Activated naive CD4-positive, alpha-beta T cell treated with anti-CD3 and anti-CD28 coated beads, Interleukin-2, amount 50 U/mL, for 16 hours (primary cell): Measurements from ENCODE around the gene CLRN3.

Source experiments
- DNase-seq: peaks from one replicate; pipeline ENCODE4 v3.0.0-alpha.2; 2020

Gene CLRN3

DNA sequence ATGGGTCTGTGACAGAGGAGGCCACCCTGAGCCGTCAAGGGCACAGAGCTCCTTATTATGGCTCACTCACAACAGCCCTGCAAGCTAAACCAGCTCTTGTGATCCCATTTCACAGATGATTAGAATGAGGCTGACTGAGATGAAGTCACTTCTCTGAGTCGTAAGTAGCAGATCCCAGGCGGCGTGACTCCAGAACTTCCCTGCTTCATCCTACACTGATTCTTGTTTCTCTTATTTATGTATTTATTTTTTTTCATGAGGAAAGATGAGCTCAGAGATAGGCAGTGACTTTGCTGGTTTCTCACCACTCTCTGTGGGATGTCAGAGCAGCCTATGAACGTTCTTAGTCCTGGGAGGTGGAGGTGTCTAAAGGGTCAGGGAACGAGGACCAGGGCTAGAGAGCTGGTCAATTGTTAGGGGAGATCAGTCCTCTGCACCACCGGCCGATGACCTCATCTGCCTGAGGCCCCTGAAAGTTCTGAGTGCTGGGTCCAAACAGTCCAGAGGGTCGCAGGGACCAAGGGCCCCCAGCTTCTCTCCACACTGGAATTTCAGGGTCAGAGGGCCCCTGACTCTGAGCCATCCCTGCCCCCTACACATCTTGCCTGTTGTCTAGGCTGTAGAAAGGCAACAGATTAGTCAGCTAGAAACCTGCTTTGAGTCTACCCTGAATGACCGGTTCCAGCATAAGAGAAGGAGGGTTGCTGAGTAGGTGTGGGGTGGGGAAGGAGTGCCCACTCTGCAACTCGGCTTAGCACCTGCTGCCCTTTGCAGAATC is 17.9 kb downstream of the CLRN3 start:
- DNase-seq: no peak

DNA sequence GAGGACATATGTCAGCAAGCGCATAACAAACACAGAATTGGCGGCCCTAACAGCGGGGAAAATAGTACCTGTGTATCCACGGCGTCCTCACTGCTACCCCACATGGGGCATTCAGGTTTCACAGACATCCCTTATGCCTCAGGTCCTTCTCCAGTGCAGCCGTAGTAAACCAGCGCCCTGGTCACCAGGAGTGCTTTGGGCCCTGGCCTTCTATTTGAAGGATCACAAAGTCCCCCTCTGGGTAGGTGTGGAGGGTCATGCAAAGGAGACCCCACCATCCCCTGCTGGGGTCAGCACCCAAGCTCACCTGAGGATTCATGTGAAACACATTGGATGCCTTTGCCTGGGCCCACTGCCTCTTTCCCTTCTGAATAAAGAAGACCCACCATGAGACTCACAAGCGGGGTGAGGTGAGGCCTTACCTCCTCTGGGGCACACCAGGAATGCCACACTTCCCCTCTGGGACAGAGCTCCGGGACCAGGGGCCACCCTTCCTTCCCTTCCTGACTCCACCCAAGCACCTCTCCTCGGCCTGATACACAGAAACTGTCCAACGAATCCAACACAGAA is 18.8 kb downstream of the CLRN3 start:
- no peak for DNase-seq

DNA sequence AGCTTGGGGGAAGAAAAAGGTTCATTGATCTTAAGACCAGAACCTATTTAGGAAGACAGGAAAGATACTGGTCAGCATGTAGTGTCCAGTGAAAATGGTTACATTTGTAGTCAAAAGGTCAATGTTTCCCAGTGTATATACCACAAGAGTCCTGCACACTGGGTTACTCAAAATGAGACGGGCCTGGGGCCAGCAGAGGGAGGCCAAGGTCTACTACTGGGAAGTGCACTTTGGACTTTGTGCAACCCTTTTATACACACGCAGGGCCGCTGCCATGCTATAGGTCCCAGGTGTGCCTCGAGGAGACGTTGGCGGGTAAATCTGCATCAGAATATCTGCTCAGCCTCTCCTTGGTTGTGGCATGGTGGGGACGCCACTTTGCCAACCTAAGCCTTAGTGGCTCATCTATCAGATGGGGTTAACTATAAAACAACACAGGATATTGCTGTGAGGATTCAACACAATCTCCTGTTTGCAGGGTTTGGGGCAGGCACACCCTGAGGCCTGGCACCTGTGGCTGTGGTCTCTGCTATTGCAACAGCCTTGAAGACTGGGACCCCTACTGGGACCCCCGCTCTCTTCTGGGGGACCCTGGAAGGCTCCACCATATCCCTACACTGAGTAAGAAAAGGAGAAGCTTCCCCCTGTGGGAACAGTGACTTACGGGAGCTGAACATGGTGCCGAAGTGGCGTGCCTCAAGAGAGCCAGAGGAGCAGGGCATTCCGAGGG is 19.7 kb downstream of the CLRN3 start:
- no peak for DNase-seq

DNA sequence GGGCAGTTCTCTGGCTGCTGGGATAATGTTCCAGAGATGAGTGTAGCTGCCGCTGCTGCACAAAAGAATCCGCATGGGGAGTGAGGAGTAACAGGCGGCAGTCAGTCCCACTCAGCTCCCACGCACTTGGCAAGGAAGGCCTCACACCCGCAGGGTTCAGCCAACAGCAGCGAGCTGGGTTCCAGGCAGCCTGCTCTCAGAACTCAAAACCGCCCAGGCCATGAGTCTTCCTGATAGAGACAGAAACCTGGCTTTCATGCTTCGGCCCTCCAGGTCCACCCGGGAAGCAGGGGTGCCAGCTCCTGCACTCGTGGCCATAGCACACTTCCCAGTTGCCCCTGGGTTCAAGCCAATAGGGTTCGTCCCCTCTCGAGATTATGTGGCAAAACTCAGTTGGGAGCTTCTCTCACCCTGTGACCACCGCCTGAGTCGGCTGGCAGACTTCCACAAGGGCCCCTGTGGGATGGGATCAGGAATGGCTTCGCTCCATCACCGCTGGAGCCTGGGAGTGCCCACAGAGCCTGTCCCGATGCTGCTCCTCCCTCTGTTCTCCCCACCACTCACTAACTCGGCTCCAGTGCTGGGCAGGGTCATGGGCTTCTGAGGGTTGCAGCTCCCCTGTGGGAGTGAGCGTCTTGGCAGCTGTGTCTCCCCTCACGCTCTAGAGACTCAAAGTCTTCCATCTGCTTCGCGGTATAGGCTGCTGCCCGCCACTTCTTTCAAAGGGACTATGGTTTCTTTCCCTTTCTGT is 20.6 kb downstream of the CLRN3 start:
- DNase-seq: no peak

DNA sequence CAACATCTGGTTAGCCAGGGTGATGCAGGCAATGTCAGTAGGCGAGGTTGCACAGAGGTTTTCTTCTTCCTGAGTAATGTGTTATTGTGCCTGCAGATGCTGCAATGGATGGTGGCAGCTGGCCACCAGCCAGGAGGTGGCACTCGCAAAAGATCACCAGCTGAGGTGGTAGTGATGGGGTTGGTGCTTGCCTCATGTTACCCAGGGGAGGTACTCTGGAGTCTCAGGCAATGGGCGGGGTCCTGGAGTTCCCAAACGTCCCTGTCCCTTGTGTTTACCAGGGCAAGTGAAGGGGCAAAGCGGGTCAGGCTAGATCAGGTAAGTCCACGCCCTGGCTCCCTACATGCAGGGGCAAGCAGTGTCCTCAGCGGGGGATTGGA is 21.1 kb downstream of the CLRN3 start:
- DNase-seq: no peak

DNA sequence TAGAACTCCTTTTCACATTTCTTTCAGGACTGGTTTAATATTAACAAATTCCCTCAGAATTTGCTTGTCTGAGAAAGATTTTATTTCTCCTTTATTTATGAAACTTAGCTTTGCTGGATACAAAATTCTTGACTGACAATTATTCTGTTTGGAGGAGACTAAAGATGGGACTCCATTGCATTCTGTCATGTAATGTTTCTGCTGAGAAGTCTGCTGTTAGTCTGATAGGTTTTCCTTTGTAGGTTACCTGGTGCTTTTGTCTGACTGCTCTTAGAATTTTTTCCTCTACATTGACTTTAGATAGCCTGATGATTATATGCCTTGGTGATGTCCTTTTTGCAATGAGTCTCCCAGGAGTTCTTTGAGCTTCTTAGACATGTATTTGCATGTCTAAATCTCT is 23.4 kb downstream of the CLRN3 start:
- DNase-seq: no peak

DNA sequence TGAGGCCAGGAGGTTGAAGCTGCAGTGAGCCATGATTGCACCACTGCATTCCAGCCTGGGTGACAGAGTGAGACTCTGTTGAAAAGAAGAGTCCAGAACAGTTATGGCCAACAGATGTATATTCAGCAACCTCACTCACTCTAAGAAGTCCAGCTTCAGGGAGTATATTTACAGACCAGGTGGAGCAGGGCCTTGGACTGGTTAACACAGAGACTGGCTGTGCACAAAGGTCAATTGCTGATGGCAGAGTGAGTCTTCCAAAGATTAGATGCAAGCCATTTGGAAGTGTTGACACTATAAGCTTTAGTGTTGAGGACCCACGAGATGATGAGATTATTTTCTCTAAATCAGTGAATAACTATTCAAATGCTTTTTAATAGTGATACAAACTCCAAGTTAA is 24.9 kb downstream of the CLRN3 start:
- DNase-seq: no peak

DNA sequence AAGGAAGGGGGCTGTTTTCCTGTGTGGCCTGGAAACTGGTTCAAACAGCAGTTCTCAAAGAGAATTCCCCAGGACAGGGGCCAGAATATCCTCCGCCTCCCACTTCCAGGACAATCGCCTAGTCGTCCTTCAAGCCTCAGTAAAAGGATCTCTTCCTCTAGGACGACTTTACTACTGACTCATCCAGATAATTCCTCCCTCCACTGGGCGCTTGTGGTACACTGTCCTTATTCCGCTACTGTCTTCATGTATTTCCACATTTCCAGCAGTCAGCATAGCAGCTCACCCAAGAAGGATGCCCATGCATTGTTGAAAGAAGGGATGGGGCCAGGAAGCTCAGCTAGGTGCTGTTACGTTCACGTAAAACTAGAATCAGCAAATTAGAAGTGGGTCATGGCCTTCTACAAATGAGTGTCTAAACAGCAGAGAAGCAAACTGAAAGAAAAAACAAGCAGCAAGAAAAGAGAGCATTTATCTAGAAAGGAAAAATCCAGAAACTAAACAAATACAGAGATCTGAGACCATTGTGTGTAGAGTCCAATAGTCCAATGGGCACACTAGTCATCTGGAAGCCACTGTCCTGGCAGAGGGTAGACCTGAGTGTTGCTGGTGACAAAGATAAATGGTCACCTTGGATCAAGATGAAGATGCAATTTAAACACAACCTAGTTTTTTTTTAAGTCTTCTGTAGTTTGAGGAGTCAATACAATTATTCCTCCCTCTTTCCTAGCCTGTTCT is 26.3 kb downstream of the CLRN3 start:
- DNase-seq: no peak

DNA sequence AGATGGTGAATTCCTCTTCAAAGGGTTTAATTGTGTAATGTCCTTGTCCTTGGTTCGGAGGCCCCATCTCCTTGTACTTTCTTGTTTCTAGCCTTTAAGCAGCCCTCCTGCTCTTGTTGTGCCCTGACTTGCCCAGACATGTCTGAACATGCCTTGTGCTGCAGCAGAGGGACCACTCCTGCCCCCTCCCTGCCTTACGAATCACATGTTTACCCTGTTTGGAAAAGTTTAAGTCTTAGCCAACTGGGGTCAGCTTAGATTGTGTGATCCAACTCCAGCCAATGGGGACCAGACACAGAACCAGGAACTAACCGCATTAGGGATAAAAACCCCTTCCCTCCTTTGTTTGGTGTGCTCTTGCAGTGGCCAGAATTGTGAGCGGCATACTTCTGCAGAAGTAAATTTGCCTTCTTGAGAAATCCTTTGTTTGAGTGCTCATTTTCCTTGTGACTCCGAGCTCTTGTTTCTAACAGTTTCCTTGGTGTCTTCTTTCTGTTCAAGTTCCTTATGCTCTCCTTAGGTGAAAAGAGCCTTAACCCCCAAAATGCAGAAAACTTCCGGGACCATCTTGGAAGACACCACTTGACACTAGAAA is 29.4 kb downstream of the CLRN3 start:
- no peak for DNase-seq

DNA sequence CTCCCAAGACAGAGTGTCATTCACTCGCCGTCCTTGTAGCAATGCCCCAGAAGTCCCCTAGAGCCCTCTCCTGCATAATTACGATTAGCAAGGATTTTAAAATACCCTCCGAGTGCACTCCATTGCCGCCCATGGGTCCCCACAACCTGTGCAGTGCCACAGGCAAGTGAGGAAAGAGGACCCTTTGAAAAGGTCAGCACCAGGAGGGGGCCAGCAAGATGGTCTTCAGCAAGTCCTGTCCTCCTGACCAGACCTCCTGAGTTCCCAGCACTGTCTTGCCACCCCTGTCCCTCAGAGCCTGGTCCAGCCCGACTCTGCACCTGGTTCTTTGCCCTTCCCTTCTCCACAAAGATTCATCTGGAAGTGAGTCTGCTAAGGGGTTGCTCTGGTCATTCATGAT is 32.1 kb downstream of the CLRN3 start:
- no peak for DNase-seq

DNA sequence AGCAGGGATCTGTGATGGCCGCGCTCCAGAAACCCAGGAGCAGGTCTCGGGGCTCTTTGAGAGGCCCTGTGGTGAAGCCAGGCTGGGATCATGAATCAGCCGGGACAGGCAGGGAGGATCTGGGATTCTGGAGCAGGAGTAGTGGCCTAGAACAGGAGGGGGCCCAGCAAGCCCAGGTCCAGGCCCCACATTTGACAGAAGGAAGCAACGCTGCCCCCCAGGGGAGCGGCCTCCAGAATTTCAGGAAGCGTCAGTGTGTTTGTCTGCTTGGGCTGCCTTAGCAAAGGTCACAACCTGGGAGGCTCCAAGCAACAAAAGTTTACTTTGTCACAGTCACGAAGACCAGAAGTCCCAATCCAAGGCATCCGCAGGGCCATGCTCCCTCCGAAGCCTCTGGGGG is 36.8 kb downstream of the CLRN3 start:
- no peak for DNase-seq

DNA sequence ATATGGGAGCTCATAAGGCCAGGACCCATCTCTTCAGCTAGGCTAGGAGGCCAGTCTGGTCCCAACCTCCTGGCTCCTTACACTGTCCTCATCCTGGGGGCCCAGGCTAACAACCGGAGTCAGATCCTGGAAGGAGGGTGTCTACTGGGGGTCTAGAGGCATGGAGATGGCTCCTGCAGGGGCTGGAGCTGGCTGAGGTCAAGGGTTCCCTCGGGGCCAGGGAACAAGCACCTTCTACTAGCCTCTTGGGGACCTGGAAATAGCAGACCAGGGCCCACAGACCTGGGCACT is 37.2 kb downstream of the CLRN3 start:
- no peak for DNase-seq

DNA sequence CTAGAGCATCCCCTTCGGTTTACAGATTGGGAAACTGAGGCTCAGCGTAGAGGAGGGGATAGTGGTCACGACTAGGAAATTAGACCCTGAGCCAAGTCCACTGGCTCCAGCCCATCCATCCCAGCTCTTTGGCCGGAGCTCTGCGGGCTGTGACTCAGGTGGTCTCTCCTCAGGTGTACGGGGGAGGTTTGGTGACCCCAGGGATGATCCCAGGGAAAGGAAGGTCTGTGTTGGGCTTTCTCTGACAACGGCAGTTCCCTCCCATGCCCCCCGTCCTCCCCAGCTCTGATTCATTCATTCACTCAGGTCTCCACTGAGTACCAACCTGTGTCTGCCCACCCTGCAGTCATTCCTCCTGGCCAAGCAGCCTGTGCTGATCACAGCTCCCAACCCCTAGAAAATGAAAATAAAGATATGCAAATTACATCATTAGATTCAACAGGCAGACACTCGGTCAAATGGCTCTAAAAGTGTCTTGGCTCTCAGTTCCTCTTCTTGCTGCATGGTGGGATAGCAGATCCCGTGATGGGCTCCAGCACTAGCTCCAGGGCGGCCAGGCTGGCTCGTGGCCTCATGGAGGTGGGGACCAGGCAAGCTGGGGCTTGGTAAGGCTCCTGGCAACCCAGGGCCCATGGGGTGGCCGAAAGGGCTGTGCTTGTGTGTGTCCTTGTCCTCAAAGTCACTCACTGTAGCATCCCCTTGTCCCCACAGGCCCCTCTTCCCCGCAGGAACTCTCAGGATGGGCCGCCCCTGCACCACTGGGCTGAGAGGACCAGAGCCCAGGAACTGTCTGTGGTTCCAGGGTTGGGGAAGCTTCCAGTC is 37.8 kb downstream of the CLRN3 start:
- DNase-seq: no peak

DNA sequence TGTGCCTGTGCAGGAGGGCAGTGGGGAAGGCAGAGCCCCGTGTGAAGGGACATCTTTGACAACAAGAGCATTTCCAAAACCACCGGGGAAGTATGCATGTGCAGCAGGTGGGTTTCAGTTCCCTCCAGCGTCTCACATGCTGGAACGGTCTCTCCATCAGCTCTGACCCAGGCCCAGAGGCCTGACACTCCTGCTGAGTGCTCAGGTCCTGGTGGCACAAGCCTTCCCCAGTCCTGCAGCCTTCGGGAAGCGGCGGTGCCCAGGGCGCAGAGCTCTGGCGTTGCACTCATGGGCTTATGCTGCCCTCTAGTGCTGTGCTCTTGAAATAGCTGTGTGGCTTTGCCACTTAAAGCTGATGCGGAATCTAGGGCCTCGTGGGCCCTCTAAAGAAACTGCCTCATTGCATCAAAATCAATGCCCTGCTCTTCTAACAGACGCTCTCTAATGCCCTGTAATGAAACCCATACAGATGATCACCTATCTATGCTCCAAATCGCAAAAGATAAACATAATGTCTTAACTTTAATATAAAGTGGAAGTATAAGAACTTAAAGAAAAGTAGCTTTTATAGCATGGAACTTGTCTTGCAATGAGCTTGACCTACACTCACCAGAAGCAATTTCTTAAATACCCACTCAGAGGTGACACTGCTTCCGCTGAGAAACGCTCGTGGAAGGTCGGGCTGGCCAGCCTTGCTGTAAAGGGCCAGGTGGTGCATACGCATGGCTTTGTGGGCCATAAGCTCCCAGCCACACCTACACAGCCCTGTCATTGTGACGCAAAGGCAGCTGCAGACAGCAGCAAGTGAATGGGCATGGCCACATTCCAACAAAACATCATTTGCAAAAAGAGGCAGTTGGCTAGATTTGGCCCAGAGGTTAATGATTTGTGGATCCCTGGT is 38.6 kb downstream of the CLRN3 start:
- DNase-seq: peak; percentile 50

DNA sequence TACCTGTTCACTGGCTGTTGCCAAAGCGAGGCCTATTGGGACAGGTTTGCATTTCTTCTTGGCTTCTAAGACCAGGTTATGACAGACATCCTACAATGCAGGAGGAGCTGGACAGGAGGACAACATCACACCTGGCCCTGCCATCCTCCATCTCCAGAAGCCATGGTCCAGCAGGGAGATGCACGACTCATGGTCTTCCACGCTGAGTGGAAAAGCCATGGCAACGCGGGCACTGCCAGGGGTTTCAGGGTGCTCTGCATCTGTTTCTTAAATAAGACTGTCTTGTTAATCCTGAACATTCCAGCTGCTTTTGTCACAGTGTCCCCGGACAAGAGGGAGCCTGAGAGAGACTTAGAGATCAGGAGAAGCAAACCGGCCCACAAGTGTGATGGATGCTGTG is 40.3 kb downstream of the CLRN3 start:
- DNase-seq: no peak

DNA sequence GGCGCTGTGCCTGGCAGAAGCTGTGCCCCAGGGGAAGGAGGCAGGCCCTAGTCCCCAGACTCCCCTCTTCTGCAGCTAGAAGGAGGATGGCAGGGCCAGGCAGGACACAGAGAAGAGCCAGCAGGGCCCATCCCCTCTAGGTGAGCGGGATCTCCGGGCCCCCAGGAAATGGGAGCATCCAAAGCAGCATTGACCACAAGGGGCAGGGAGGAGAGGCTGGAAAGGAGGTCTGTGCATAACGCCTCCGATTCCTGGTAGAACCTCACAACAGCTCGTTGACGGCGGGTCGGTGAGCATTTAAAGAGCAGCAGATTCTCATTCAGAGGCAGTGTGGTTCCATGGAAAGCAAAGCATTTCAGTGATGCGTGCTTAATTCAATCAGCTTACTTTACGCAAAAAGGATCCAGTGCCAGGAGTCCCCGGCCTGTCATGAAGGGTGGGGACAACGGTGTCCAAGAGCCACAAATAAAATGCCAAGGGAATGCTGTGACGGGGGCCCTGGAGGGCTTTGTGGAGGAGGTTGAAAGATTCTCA is 41.0 kb downstream of the CLRN3 start:
- no peak for DNase-seq

DNA sequence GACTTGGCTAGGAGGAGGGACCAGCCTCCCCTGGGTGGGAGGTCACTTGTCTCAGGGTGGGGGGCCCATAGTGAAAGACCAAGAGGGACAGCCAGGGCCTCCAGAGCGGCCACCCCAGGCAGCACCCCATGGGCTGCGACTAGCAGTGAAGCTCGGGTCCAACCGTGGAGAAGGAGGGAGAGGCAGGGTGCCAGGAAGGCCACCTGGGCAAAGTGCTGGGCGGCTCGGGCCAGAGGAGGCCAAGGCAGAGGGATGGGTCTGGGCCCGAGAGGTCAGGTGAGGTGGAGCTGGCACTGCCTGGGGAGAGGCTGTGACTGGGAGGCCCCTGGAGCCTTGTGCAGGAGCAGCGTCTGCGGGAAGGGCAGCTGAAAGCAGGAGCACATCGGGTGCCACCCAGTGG is 41.8 kb downstream of the CLRN3 start:
- DNase-seq: no peak

DNA sequence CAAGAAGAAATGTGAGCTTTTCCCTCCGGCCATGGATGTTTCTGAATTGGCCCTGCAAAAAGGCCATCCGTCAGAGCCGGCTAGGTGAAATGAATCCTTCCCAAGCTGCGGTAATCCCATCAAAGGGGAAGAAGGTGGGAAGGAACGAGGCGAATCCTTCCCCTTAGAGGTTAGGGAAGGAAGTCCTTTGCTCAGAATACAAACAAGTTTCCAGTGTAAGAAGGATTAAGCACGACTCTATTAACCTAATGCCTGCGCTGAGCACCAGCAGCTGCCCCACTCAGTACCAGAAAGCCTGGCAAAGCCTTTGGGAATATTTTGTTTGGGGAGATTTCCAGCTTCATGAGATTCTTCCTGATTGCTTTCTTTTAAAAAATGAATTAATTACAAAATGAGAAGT is 42.8 kb downstream of the CLRN3 start:
- DNase-seq: no peak

DNA sequence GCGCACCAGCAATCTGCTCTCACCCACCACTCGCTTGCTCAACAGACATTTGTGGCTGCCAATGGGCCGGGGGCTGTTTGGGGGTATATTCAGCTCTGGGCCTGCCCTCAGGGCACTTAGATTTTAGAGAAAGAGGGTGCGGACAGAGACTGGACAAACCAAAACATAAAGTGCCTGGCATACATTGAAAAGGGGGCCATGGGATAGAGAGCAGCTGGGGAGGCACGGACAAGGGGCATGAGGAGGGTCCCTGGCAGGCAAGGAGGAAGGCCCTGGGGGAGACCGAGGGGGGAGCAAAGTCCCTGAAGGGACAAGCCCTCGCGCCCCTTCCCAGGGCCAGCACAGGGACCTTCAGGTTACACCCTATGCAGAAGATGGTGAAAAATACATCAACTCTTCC is 43.5 kb downstream of the CLRN3 start:
- DNase-seq: no peak

DNA sequence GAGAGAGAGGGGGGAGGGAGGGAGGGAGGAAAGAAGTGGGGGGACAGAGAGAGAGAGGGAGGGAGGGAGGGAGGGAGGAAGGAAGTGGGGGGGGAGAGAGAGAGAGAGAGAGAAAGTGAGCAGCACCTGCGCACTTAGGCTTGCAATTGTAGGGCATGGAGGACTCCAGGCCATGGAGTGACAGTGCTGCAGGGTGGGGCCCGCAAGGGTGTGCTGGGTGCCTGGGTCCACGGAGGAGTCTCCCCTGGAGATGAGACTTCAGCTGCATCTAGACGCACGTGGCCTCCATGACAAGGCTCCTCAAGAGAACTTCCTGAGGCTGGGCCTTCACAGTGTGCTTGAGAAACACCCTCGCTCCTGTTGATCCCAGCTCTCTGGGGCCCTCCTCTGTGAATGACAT is 44.5 kb downstream of the CLRN3 start:
- DNase-seq: no peak
